H9 (cell line): ENCODE results near the gene OSGIN1. TPM values are rescaled to one million over a fixed set of nuclear protein-coding genes. Genes with fewer than 3 reads are reported as not detected.

Source experiments
- DNase-seq: peaks from one replicate; pipeline ENCODE4 v3.0.0-alpha.2; 2017
- H2AFZ ChIP-seq: one replicate; pipeline ENCODE4 v1.6.1; 2013; ENCODE audit warnings: mild to moderate bottlenecking, low read length, control low read depth, moderate library complexity
- H2AK5ac ChIP-seq: 2 replicates; pipeline ENCODE4 v1.6.1; 2013; ENCODE audit warnings: low read length, control low read depth, mixed read lengths; ENCODE audit not compliant: insufficient read length
- H2BK120ac ChIP-seq: one replicate; pipeline ENCODE4 v1.6.1; 2013; ENCODE audit warnings: low read depth, mild to moderate bottlenecking, low read length, control low read depth, inconsistent platforms; ENCODE audit not compliant: poor library complexity, severe bottlenecking
- H2BK12ac ChIP-seq: 2 replicates; pipeline ENCODE4 v1.6.1; 2013; ENCODE audit warnings: low read length, control low read depth, mixed read lengths, low read depth; ENCODE audit not compliant: insufficient read length
- H2BK15ac ChIP-seq: 2 replicates; pipeline ENCODE4 v1.6.1; 2013; ENCODE audit warnings: low read depth, low read length, control low read depth
- H2BK20ac ChIP-seq: one replicate; pipeline ENCODE4 v1.6.1; 2013; ENCODE audit warnings: low read depth, mild to moderate bottlenecking, low read length, control low read depth, inconsistent platforms; ENCODE audit not compliant: poor library complexity, severe bottlenecking
- H2BK5ac ChIP-seq: 2 replicates; pipeline ENCODE4 v1.6.1; 2013; ENCODE audit warnings: low read length, control low read depth, mixed read lengths; ENCODE audit not compliant: insufficient read length
- H3K14ac ChIP-seq: 2 replicates; pipeline ENCODE4 v1.6.1; 2013; ENCODE audit warnings: low read length, control low read depth; ENCODE audit not compliant: insufficient read depth
- H3K18ac ChIP-seq: 2 replicates; pipeline ENCODE4 v1.6.1; 2013; ENCODE audit warnings: low read depth, mild to moderate bottlenecking, mixed read lengths, low read length, control low read depth; ENCODE audit not compliant: insufficient read length
- H3K23ac ChIP-seq: 2 replicates; pipeline ENCODE4 v1.6.1; 2013; ENCODE audit warnings: low read length, control low read depth, mixed read lengths, low read depth; ENCODE audit not compliant: insufficient read length
- H3K23me2 ChIP-seq: 2 replicates; pipeline ENCODE4 v1.6.1; 2013; ENCODE audit warnings: low read depth, mild to moderate bottlenecking, mixed read lengths, low read length, control low read depth; ENCODE audit not compliant: insufficient read length, poor library complexity, severe bottlenecking
- H3K27ac ChIP-seq: 2 replicates; pipeline ENCODE4 v1.5.1; 2013; ENCODE audit warnings: low read length, control low read depth, mixed read lengths, low read depth; ENCODE audit not compliant: insufficient read length
- H3K27me3 ChIP-seq: 2 replicates; pipeline ENCODE4 v1.6.1; 2013; ENCODE audit warnings: low read length, control low read depth, inconsistent platforms; ENCODE audit not compliant: insufficient read depth
- H3K4ac ChIP-seq: 2 replicates; pipeline ENCODE4 v1.6.1; 2013; ENCODE audit warnings: low read depth, mild to moderate bottlenecking, control low read depth, inconsistent platforms, low read length, moderate library complexity
- H3K4me1 ChIP-seq: 2 replicates; pipeline ENCODE4 v1.6.1; 2013; ENCODE audit warnings: low read length, control low read depth, inconsistent platforms; ENCODE audit not compliant: insufficient read depth
- H3K4me2 ChIP-seq: 2 replicates; pipeline ENCODE4 v1.6.1; 2013; ENCODE audit warnings: low read length, control low read depth, mixed read lengths; ENCODE audit not compliant: insufficient read length, insufficient read depth
- H3K56ac ChIP-seq: 2 replicates; pipeline ENCODE4 v1.6.1; 2013; ENCODE audit warnings: low read depth, mild to moderate bottlenecking, mixed read lengths, low read length, control low read depth; ENCODE audit not compliant: insufficient read length
- H3K79me1 ChIP-seq: 2 replicates; pipeline ENCODE4 v1.6.1; 2013; ENCODE audit warnings: low read depth, mild to moderate bottlenecking, moderate library complexity, low read length, control low read depth, inconsistent platforms; ENCODE audit not compliant: insufficient read depth, poor library complexity, severe bottlenecking
- H3K79me2 ChIP-seq: 2 replicates; pipeline ENCODE4 v1.6.1; 2013; ENCODE audit warnings: low read length, control low read depth, inconsistent platforms; ENCODE audit not compliant: insufficient read depth
- H3K9ac ChIP-seq: 2 replicates; pipeline ENCODE4 v1.6.1; 2013; ENCODE audit warnings: low read length, control low read depth, mixed read lengths; ENCODE audit not compliant: insufficient read length; ENCODE audit errors: extremely low read depth
- H3K9me3 ChIP-seq: one replicate; pipeline ENCODE4 v1.6.1; 2013; ENCODE audit warnings: low read depth, low read length, inconsistent platforms; ENCODE audit not compliant: control insufficient read depth
- H3T11ph ChIP-seq: one replicate; pipeline ENCODE4 v1.6.1; 2013; ENCODE audit warnings: mild to moderate bottlenecking, low read length, control low read depth, inconsistent platforms
- H4K20me1 ChIP-seq: one replicate; pipeline ENCODE4 v1.6.1; 2013; ENCODE audit not compliant: control insufficient read depth, insufficient read length, insufficient read depth
- H4K5ac ChIP-seq: 2 replicates; pipeline ENCODE4 v1.6.1; 2013; ENCODE audit warnings: low read depth, mild to moderate bottlenecking, mixed read lengths, low read length, control low read depth; ENCODE audit not compliant: insufficient read length
- H4K8ac ChIP-seq: replicated peaks from 2 replicates; pipeline ENCODE4 v1.6.1; 2013; ENCODE audit warnings: low read length, control low read depth, mixed read lengths, low read depth; ENCODE audit not compliant: insufficient read length
- H4K91ac ChIP-seq: 2 replicates; pipeline ENCODE4 v1.6.1; 2013; ENCODE audit warnings: low read depth, mild to moderate bottlenecking, moderate library complexity, mixed read lengths, low read length, control low read depth; ENCODE audit not compliant: insufficient read length
- H3K27ac Mint-ChIP-seq, 3 experiments: 2 replicates in 2 of 3; 3 replicates in 1 of 3; pipeline ENCODE4 v1.8.0; 2020 to 2021; ENCODE audit warnings: mixed read lengths in 3 of 3, mild to moderate bottlenecking in 1 of 3, moderate library complexity in 1 of 3
- H3K27me3 Mint-ChIP-seq: 2 replicates; pipeline ENCODE4 v1.8.0; 2021; ENCODE audit warnings: low read depth, mild to moderate bottlenecking, moderate library complexity, mixed read lengths
- H3K36me3 Mint-ChIP-seq, 3 experiments: 2 replicates in 2 of 3; 3 replicates in 1 of 3; pipeline ENCODE4 v1.8.0; 2020 to 2021; ENCODE audit warnings: low read depth in 3 of 3, mixed read lengths in 3 of 3; ENCODE audit not compliant: insufficient read depth in 1 of 3
- H3K4me1 Mint-ChIP-seq, 2 experiments: 2 replicates each; pipeline ENCODE4 v1.8.0; 2020; ENCODE audit warnings: mixed read lengths in 2 of 2
- H3K4me3 Mint-ChIP-seq, 2 experiments: 2 replicates in 1 of 2; 3 replicates in 1 of 2; pipeline ENCODE4 v1.8.0; 2020 to 2021; ENCODE audit warnings: mild to moderate bottlenecking in 2 of 2, mixed read lengths in 2 of 2, moderate library complexity in 1 of 2
- H3K9me3 Mint-ChIP-seq, 2 experiments: 2 replicates in 1 of 2; 3 replicates in 1 of 2; pipeline ENCODE4 v1.8.0; 2020; ENCODE audit warnings: mild to moderate bottlenecking in 2 of 2, mixed read lengths in 2 of 2, moderate library complexity in 1 of 2
- CTCF ChIP-seq: fragments of 200-600 bp; sonication (generic); conservative IDR thresholded peaks from 3 replicates; pipeline ENCODE4 v1.8.0; 2021; ENCODE audit warnings: antibody characterized with exemption, mild to moderate bottlenecking
- WGBS: extraction: QIAGEN DNeasy Blood & Tissue Kit; methylation state at CpG from one replicate; pipeline ENCODE4 v1.1.7; 2013; ENCODE audit warnings: missing lambda C conversion rate, low lambda C conversion rate, mixed read lengths; ENCODE audit not compliant: insufficient read length; ENCODE audit errors: extremely low coverage; 5-methylcytosine and 5-hydroxymethylcytosine counted together
- total RNA-seq: library from RNA; stranded (reverse); gene quantifications from 2 replicates; pipeline ENCODE4 v1.2.1, GENCODE V29; 2021

The OSGIN1 gene
- total RNA-seq, 1 experiment from 2014 or later, result 0.63 TPM

DNA sequence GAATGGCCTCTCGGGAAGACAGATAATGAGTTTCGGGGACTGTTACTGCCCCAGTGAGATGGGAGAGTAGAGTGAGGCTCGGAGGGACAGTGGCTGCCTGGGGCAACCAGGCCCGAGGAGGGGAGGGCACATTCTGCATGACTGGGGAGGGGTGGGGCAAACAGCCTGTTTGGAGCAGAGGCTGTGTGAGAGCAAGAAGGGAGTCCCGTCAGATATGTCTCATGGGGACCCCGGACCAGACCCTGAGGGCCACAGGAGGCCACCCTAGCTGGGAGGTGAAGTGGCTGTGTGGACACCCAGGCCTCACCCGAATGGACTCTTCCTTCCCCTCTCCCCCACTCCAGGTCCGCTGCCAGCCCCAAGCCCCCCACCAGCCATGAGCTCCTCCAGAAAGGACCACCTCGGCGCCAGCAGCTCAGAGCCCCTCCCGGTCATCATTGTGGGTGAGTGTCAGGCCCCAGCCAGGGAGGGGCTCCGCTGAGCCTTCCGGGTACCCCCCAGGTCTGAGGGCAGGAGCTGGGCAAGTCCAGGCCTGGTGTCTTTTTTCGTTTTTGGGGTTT is 4.3 kb downstream of the OSGIN1 start:
- Histone ChIP-seq H3K4me1 (no peaks in the 10 kb centered on the region), H3K9me3 (no peaks in the 10 kb centered on the region), H3T11ph (no peak overlapping the region), H4K91ac (no peak overlapping the region), H2AFZ (no peak overlapping the region), H3K23me2 (no peaks in the 10 kb centered on the region), H2BK120ac (no peak overlapping the region), H3K27me3 (no peaks in the 10 kb centered on the region), H3K4ac (no peak overlapping the region), H2BK12ac (no peak overlapping the region), H2BK15ac (no peak overlapping the region), H2BK20ac (no peak overlapping the region), H4K5ac (no peak overlapping the region), H3K9ac (no peak overlapping the region), H3K4me2 (no peak overlapping the region), H4K20me1 (no peaks in the 10 kb centered on the region), H4K8ac (no peak overlapping the region), H3K18ac (no peak overlapping the region), H3K23ac (no peak overlapping the region), H3K27ac (no peak overlapping the region), H2AK5ac (no peak overlapping the region), H3K14ac (no peak overlapping the region), H3K79me2 (no peaks in the 10 kb centered on the region), H3K56ac (no peak overlapping the region), H3K79me1 (no peaks in the 10 kb centered on the region), H2BK5ac (no peak overlapping the region)
- Mint-ChIP-seq H3K4me3 (no peak overlapping the region), H3K4me1 (peaks cover 12 to 13% of the 10 kb centered on the region in 2 experiments), H3K9me3 (no peaks in the 10 kb centered on the region), H3K36me3 (peaks cover 0 to 2% (median 0%) of the 10 kb centered on the region in 3 experiments; a peak in 1 of 7 replicates), H3K27ac (no peak overlapping the region; a peak in 1 of 7 replicates), H3K27me3 (peaks cover 4% of the 10 kb centered on the region; the same call in 1 of the 2 replicates)
- no peak for TF ChIP-seq CTCF
- no CpG with 5 or more reads among the region's 14 CpGs for WGBS
- DNase-seq, result no peak
